ENCODE data around the gene ANKRD11. TPM values are rescaled to one million over a fixed set of nuclear protein-coding genes. Genes with fewer than 3 reads are reported as not detected.
A peak's percentile ranks its signal among the peaks of the same experiment; 100 is the strongest.

ANKRD11 gene
- total RNA-seq, 1 experiment from 2014 or later = 99.4 TPM

DNA sequence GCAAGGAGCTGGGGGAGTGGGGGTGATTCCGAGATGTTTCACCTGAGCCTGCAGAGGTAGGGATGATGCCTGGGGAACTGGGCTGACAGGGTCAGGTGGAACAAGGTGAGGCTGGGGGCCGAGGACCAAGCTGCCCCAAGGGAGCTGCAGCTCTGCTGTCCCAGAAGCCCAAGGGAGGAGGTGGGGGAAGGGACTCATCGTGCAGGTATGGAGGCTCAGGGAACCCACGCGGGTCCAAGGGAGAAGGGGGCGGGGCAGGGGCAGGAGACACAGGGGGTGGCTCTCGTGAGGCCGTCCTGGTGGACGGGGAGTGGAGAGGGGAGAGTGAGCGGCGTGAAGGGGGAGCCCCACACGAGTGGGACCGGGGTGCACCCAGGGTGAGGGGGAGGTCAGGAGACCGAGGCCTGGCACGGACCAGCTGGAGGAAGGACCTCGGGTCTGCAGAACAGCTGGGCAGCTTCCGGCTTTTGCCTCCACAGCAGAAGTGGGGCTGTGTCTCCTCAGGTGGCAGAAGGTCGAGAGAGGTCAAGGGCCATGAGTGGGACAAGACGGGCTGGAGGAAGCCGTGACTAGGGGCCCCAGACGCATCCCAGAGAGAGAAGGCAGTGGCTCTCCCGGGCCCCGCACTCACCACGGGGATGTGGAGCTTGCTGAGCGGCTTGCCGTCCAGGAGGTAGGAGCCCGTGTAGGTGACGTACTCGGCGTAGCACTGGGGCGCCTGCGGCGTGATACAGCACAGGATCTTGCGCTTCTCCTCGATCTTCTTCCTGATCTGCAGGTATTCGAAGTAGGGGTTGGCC, 211.7 kb downstream of the ANKRD11 start:
- TF ChIP-seq, protein P1, sequence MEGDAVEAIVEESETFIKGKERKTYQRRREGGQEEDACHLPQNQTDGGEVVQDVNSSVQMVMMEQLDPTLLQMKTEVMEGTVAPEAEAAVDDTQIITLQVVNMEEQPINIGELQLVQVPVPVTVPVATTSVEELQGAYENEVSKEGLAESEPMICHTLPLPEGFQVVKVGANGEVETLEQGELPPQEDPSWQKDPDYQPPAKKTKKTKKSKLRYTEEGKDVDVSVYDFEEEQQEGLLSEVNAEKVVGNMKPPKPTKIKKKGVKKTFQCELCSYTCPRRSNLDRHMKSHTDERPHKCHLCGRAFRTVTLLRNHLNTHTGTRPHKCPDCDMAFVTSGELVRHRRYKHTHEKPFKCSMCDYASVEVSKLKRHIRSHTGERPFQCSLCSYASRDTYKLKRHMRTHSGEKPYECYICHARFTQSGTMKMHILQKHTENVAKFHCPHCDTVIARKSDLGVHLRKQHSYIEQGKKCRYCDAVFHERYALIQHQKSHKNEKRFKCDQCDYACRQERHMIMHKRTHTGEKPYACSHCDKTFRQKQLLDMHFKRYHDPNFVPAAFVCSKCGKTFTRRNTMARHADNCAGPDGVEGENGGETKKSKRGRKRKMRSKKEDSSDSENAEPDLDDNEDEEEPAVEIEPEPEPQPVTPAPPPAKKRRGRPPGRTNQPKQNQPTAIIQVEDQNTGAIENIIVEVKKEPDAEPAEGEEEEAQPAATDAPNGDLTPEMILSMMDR (IDR thresholded peaks at IDR 0.05) = no peak
- in situ Hi-C loops (cut with HindIII; ENCODE audit: low pct_unique_long_range_greater_than_20kb, low sequenced_read_pairs) (no loop called here), intact Hi-C loops (cut with micrococcal nuclease; ENCODE audit: unreplicated experiment) (no loop called here)
- ATAC-seq (no peak), DNase-seq (ENCODE audit: low read depth, low spot score) (no peak)
- Histone ChIP-seq H3K27me3 (ENCODE audit: control insufficient read depth, insufficient read depth, low read length) (no peaks in the 10 kb centered on the region), H3K36me3 (ENCODE audit: control insufficient read depth, insufficient read depth, low read length) (no peaks in the 10 kb centered on the region), H3K9me3 (ENCODE audit: control insufficient read depth, insufficient read depth, low read depth, low read length) (no peaks in the 10 kb centered on the region), H3K4me1 (ENCODE audit: control insufficient read depth, insufficient read depth, low read length) (peaks cover 5% of the 10 kb centered on the region; the same call in 1 of the 2 replicates), H3K27ac (ENCODE audit: low read length) (no peak overlapping the region), H3K4me3 (ENCODE audit: low read depth in 2 of 2, low read length in 2 of 2) (no peak overlapping the region)
- BruUV-seq (replicated peaks) = no TSS peak
- CTCF ChIA-PET = no interaction called here
- POLR2A ChIA-PET = no interaction called here

DNA sequence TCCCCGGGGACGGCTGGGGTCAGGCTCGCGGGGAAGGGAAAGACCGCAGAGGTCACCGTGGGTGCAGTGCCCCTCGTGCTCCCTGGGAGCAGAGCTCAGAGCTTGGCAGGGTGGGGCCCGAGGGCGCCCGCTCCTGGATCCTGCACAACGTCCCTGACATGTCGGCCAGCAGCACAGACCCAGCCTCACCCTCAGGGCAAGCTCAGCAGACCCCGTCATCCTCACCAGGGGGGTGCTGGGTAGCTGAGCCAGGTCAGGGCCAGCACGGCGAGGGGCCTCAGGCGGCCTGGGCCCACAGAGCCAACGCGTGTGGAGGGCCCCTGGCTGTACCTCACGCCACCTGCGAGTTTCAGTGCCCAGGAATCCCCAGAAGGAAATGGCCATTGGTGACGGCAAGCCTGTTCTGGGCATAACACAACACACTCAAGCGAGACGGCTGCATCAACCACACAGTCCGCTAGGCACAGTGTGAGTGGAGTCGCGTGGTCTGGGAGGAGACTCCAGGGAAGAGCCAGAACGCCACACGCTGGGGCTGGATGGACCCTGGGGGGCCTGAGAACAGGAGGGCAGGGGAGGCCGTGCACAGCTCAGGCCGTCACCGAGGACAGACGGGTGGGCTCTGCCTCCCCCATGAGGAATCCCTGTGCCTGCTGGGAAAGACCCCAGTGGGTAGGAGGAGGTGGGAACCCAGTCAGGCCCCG, 212.6 kb downstream of the ANKRD11 start:
- POLR2A ChIA-PET = no interaction called here

More for the DNA sequence above, 212.6 kb downstream of the ANKRD11 start:
- DNase-seq (ENCODE audit: low read depth, low spot score) = no peak
- Histone ChIP-seq H3K4me3 (ENCODE audit: low read depth in 2 of 2, low read length in 2 of 2) (no peak overlapping the region), H3K27me3 (ENCODE audit: control insufficient read depth, insufficient read depth, low read length) (no peaks in the 10 kb centered on the region), H3K36me3 (ENCODE audit: control insufficient read depth, insufficient read depth, low read length) (no peaks in the 10 kb centered on the region), H3K27ac (ENCODE audit: low read length) (no peak overlapping the region; the same call in 1 of the 2 replicates), H3K4me1 (ENCODE audit: control insufficient read depth, insufficient read depth, low read length) (peaks cover 5% of the 10 kb centered on the region; the same call in 1 of the 2 replicates), H3K9me3 (ENCODE audit: control insufficient read depth, insufficient read depth, low read depth, low read length) (no peaks in the 10 kb centered on the region)
- ATAC-seq = 0 out of 2 replicates have a peak, but pooled peaks have one; percentile 18
- intact Hi-C loops (cut with micrococcal nuclease; ENCODE audit: unreplicated experiment) (no loop called here), in situ Hi-C loops (cut with HindIII; ENCODE audit: low pct_unique_long_range_greater_than_20kb, low sequenced_read_pairs) (no loop called here)
- BruUV-seq (replicated peaks) = no TSS peak
- CTCF ChIA-PET = no interaction called here
- no peak for TF ChIP-seq TCF7L2 (IDR thresholded peaks at IDR 0.05; ENCODE audit: low read depth, low read length)
- TF ChIP-seq, protein P2, sequence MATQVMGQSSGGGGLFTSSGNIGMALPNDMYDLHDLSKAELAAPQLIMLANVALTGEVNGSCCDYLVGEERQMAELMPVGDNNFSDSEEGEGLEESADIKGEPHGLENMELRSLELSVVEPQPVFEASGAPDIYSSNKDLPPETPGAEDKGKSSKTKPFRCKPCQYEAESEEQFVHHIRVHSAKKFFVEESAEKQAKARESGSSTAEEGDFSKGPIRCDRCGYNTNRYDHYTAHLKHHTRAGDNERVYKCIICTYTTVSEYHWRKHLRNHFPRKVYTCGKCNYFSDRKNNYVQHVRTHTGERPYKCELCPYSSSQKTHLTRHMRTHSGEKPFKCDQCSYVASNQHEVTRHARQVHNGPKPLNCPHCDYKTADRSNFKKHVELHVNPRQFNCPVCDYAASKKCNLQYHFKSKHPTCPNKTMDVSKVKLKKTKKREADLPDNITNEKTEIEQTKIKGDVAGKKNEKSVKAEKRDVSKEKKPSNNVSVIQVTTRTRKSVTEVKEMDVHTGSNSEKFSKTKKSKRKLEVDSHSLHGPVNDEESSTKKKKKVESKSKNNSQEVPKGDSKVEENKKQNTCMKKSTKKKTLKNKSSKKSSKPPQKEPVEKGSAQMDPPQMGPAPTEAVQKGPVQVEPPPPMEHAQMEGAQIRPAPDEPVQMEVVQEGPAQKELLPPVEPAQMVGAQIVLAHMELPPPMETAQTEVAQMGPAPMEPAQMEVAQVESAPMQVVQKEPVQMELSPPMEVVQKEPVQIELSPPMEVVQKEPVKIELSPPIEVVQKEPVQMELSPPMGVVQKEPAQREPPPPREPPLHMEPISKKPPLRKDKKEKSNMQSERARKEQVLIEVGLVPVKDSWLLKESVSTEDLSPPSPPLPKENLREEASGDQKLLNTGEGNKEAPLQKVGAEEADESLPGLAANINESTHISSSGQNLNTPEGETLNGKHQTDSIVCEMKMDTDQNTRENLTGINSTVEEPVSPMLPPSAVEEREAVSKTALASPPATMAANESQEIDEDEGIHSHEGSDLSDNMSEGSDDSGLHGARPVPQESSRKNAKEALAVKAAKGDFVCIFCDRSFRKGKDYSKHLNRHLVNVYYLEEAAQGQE (IDR thresholded peaks at IDR 0.05; ENCODE audit: insufficient read depth in 1 of 2, low read depth in 2 of 2, low read length in 1 of 2) = no peak
- TF ChIP-seq, protein P1 (IDR thresholded peaks at IDR 0.05) = no peak

Measured in Panc1 (cell line).